H9 (cell line): ENCODE measurements around the gene HK3. TPM values are rescaled to one million over a fixed set of nuclear protein-coding genes. Genes with fewer than 3 reads are reported as not detected.

Experiments used
- DNase-seq: peaks from one replicate; pipeline ENCODE4 v3.0.0-alpha.2; 2017
- H2AFZ ChIP-seq: one replicate; pipeline ENCODE4 v1.6.1; 2013; ENCODE audit warnings: mild to moderate bottlenecking, low read length, control low read depth, moderate library complexity
- H2AK5ac ChIP-seq: 2 replicates; pipeline ENCODE4 v1.6.1; 2013; ENCODE audit warnings: low read length, control low read depth, mixed read lengths; ENCODE audit not compliant: insufficient read length
- H2BK120ac ChIP-seq: one replicate; pipeline ENCODE4 v1.6.1; 2013; ENCODE audit warnings: low read depth, mild to moderate bottlenecking, low read length, control low read depth, inconsistent platforms; ENCODE audit not compliant: poor library complexity, severe bottlenecking
- H2BK12ac ChIP-seq: 2 replicates; pipeline ENCODE4 v1.6.1; 2013; ENCODE audit warnings: low read length, control low read depth, mixed read lengths, low read depth; ENCODE audit not compliant: insufficient read length
- H2BK15ac ChIP-seq: 2 replicates; pipeline ENCODE4 v1.6.1; 2013; ENCODE audit warnings: low read depth, low read length, control low read depth
- H2BK20ac ChIP-seq: one replicate; pipeline ENCODE4 v1.6.1; 2013; ENCODE audit warnings: low read depth, mild to moderate bottlenecking, low read length, control low read depth, inconsistent platforms; ENCODE audit not compliant: poor library complexity, severe bottlenecking
- H2BK5ac ChIP-seq: 2 replicates; pipeline ENCODE4 v1.6.1; 2013; ENCODE audit warnings: low read length, control low read depth, mixed read lengths; ENCODE audit not compliant: insufficient read length
- H3K14ac ChIP-seq: 2 replicates; pipeline ENCODE4 v1.6.1; 2013; ENCODE audit warnings: low read length, control low read depth; ENCODE audit not compliant: insufficient read depth
- H3K18ac ChIP-seq: 2 replicates; pipeline ENCODE4 v1.6.1; 2013; ENCODE audit warnings: low read depth, mild to moderate bottlenecking, mixed read lengths, low read length, control low read depth; ENCODE audit not compliant: insufficient read length
- H3K23ac ChIP-seq: 2 replicates; pipeline ENCODE4 v1.6.1; 2013; ENCODE audit warnings: low read length, control low read depth, mixed read lengths, low read depth; ENCODE audit not compliant: insufficient read length
- H3K23me2 ChIP-seq: 2 replicates; pipeline ENCODE4 v1.6.1; 2013; ENCODE audit warnings: low read depth, mild to moderate bottlenecking, mixed read lengths, low read length, control low read depth; ENCODE audit not compliant: insufficient read length, poor library complexity, severe bottlenecking
- H3K27ac ChIP-seq: 2 replicates; pipeline ENCODE4 v1.5.1; 2013; ENCODE audit warnings: low read length, control low read depth, mixed read lengths, low read depth; ENCODE audit not compliant: insufficient read length
- H3K27me3 ChIP-seq: 2 replicates; pipeline ENCODE4 v1.6.1; 2013; ENCODE audit warnings: low read length, control low read depth, inconsistent platforms; ENCODE audit not compliant: insufficient read depth
- H3K4ac ChIP-seq: 2 replicates; pipeline ENCODE4 v1.6.1; 2013; ENCODE audit warnings: low read depth, mild to moderate bottlenecking, control low read depth, inconsistent platforms, low read length, moderate library complexity
- H3K4me1 ChIP-seq: 2 replicates; pipeline ENCODE4 v1.6.1; 2013; ENCODE audit warnings: low read length, control low read depth, inconsistent platforms; ENCODE audit not compliant: insufficient read depth
- H3K4me2 ChIP-seq: 2 replicates; pipeline ENCODE4 v1.6.1; 2013; ENCODE audit warnings: low read length, control low read depth, mixed read lengths; ENCODE audit not compliant: insufficient read length, insufficient read depth
- H3K56ac ChIP-seq: 2 replicates; pipeline ENCODE4 v1.6.1; 2013; ENCODE audit warnings: low read depth, mild to moderate bottlenecking, mixed read lengths, low read length, control low read depth; ENCODE audit not compliant: insufficient read length
- H3K79me1 ChIP-seq: 2 replicates; pipeline ENCODE4 v1.6.1; 2013; ENCODE audit warnings: low read depth, mild to moderate bottlenecking, moderate library complexity, low read length, control low read depth, inconsistent platforms; ENCODE audit not compliant: insufficient read depth, poor library complexity, severe bottlenecking
- H3K79me2 ChIP-seq: 2 replicates; pipeline ENCODE4 v1.6.1; 2013; ENCODE audit warnings: low read length, control low read depth, inconsistent platforms; ENCODE audit not compliant: insufficient read depth
- H3K9ac ChIP-seq: 2 replicates; pipeline ENCODE4 v1.6.1; 2013; ENCODE audit warnings: low read length, control low read depth, mixed read lengths; ENCODE audit not compliant: insufficient read length; ENCODE audit errors: extremely low read depth
- H3K9me3 ChIP-seq: one replicate; pipeline ENCODE4 v1.6.1; 2013; ENCODE audit warnings: low read depth, low read length, inconsistent platforms; ENCODE audit not compliant: control insufficient read depth
- H3T11ph ChIP-seq: one replicate; pipeline ENCODE4 v1.6.1; 2013; ENCODE audit warnings: mild to moderate bottlenecking, low read length, control low read depth, inconsistent platforms
- H4K20me1 ChIP-seq: one replicate; pipeline ENCODE4 v1.6.1; 2013; ENCODE audit not compliant: control insufficient read depth, insufficient read length, insufficient read depth
- H4K5ac ChIP-seq: 2 replicates; pipeline ENCODE4 v1.6.1; 2013; ENCODE audit warnings: low read depth, mild to moderate bottlenecking, mixed read lengths, low read length, control low read depth; ENCODE audit not compliant: insufficient read length
- H4K8ac ChIP-seq: replicated peaks from 2 replicates; pipeline ENCODE4 v1.6.1; 2013; ENCODE audit warnings: low read length, control low read depth, mixed read lengths, low read depth; ENCODE audit not compliant: insufficient read length
- H4K91ac ChIP-seq: 2 replicates; pipeline ENCODE4 v1.6.1; 2013; ENCODE audit warnings: low read depth, mild to moderate bottlenecking, moderate library complexity, mixed read lengths, low read length, control low read depth; ENCODE audit not compliant: insufficient read length
- H3K27ac Mint-ChIP-seq, 3 experiments: 2 replicates in 2 of 3; 3 replicates in 1 of 3; pipeline ENCODE4 v1.8.0; 2020 to 2021; ENCODE audit warnings: mixed read lengths in 3 of 3, mild to moderate bottlenecking in 1 of 3, moderate library complexity in 1 of 3
- H3K27me3 Mint-ChIP-seq: 2 replicates; pipeline ENCODE4 v1.8.0; 2021; ENCODE audit warnings: low read depth, mild to moderate bottlenecking, moderate library complexity, mixed read lengths
- H3K36me3 Mint-ChIP-seq, 3 experiments: 2 replicates in 2 of 3; 3 replicates in 1 of 3; pipeline ENCODE4 v1.8.0; 2020 to 2021; ENCODE audit warnings: low read depth in 3 of 3, mixed read lengths in 3 of 3; ENCODE audit not compliant: insufficient read depth in 1 of 3
- H3K4me1 Mint-ChIP-seq, 2 experiments: 2 replicates each; pipeline ENCODE4 v1.8.0; 2020; ENCODE audit warnings: mixed read lengths in 2 of 2
- H3K4me3 Mint-ChIP-seq, 2 experiments: 2 replicates in 1 of 2; 3 replicates in 1 of 2; pipeline ENCODE4 v1.8.0; 2020 to 2021; ENCODE audit warnings: mild to moderate bottlenecking in 2 of 2, mixed read lengths in 2 of 2, moderate library complexity in 1 of 2
- H3K9me3 Mint-ChIP-seq, 2 experiments: 2 replicates in 1 of 2; 3 replicates in 1 of 2; pipeline ENCODE4 v1.8.0; 2020; ENCODE audit warnings: mild to moderate bottlenecking in 2 of 2, mixed read lengths in 2 of 2, moderate library complexity in 1 of 2
- total RNA-seq: library from RNA; stranded (reverse); gene quantifications from 2 replicates; pipeline ENCODE4 v1.2.1, GENCODE V29; 2021
- TF ChIP-seq, protein P1 (sequence below): fragments of 200-600 bp; sonication (generic); conservative IDR thresholded peaks from 3 replicates; pipeline ENCODE4 v1.8.0; 2021; ENCODE audit warnings: antibody characterized with exemption, mild to moderate bottlenecking

HK3 gene
- total RNA-seq, 1 experiment from 2014 or later, result not detected

DNA sequence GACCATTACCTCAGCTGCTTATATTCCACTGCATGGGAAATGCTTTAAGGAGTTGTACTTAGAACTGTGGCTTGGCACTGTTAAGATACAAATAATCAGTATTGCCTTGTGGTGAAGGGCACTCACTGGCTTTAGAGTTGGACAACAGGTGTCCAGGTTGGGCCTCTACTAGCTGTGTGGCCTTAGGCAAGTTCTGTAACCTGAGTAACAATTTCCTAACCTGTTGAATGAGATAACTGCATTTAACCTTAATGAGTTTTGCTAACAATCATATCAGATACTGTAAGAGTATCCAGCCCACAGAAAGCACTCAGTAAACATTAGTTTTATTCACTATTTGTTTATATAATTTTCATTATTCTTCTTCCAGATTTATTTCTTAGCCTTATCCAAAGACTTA is 17.2 kb upstream of the HK3 start:
- no peaks in the 10 kb centered on the region for H3K4me1 ChIP-seq
- no peaks in the 10 kb centered on the region for H3K79me1 ChIP-seq
- no peaks in the 10 kb centered on the region for H3K79me2 ChIP-seq
- H4K20me1 ChIP-seq, result no peaks in the 10 kb centered on the region
- H3K56ac ChIP-seq, result no peak overlapping the region
- H2BK15ac ChIP-seq, result no peak overlapping the region
- no peak overlapping the region for H3K23ac ChIP-seq
- no peak for DNase-seq
- no peak overlapping the region for H2BK5ac ChIP-seq
- TF ChIP-seq, protein P1, sequence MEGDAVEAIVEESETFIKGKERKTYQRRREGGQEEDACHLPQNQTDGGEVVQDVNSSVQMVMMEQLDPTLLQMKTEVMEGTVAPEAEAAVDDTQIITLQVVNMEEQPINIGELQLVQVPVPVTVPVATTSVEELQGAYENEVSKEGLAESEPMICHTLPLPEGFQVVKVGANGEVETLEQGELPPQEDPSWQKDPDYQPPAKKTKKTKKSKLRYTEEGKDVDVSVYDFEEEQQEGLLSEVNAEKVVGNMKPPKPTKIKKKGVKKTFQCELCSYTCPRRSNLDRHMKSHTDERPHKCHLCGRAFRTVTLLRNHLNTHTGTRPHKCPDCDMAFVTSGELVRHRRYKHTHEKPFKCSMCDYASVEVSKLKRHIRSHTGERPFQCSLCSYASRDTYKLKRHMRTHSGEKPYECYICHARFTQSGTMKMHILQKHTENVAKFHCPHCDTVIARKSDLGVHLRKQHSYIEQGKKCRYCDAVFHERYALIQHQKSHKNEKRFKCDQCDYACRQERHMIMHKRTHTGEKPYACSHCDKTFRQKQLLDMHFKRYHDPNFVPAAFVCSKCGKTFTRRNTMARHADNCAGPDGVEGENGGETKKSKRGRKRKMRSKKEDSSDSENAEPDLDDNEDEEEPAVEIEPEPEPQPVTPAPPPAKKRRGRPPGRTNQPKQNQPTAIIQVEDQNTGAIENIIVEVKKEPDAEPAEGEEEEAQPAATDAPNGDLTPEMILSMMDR, result no peak
- H2BK20ac ChIP-seq, result no peak overlapping the region
- Mint-ChIP-seq H3K27me3 (no peaks in the 10 kb centered on the region), H3K36me3 (peaks cover 4 to 19% (median 17%) of the 10 kb centered on the region in 3 experiments), H3K4me1 (peaks cover 5 to 7% of the 10 kb centered on the region in 2 experiments), H3K4me3 (no peak overlapping the region), H3K9me3 (no peaks in the 10 kb centered on the region), H3K27ac (no peak overlapping the region)
- H2AFZ ChIP-seq, result no peak overlapping the region
- H2BK120ac ChIP-seq, result no peak overlapping the region
- H3K23me2 ChIP-seq, result no peaks in the 10 kb centered on the region
- H3K9me3 ChIP-seq, result no peaks in the 10 kb centered on the region
- H3K27ac ChIP-seq, result no peak overlapping the region
- H2AK5ac ChIP-seq, result no peak overlapping the region
- no peak overlapping the region for H2BK12ac ChIP-seq
- H3K4me2 ChIP-seq, result no peak overlapping the region
- H4K91ac ChIP-seq, result no peak overlapping the region
- no peak overlapping the region for H3K14ac ChIP-seq
- H3K27me3 ChIP-seq, result no peaks in the 10 kb centered on the region
- H3K4ac ChIP-seq, result no peak overlapping the region
- no peak overlapping the region for H3K18ac ChIP-seq
- no peak overlapping the region for H3K9ac ChIP-seq
- no peak overlapping the region for H4K5ac ChIP-seq
- H4K8ac ChIP-seq, result no peak overlapping the region
- no peak overlapping the region for H3T11ph ChIP-seq
